D721Med (cell line): ENCODE results near the gene CGB2.
A peak's percentile ranks its signal among the peaks of the same experiment; 100 is the strongest.

Experiments
- DNase-seq: peaks from one replicate; pipeline ENCODE4 v3.0.0; 2011; ENCODE audit warnings: low spot score; ENCODE audit not compliant: insufficient read length
- FAIRE-seq: peaks from 2 replicates; lab custom pipeline; 2011; peaks lifted over from hg19 to GRCh38; lab: Jason Lieb, UNC
- TF ChIP-seq, protein P1 (sequence below): IDR thresholded peaks from 2 replicates; pipeline ENCODE4 v1.5.1; 2012; ENCODE audit warnings: mild to moderate bottlenecking, control low read depth; ENCODE audit not compliant: insufficient read depth; ENCODE audit errors: missing control alignments

The CGB2 gene

GRCh38 chr19:49064029-49064629 is 32.4 kb downstream of the CGB2 start:
- DNase-seq (peak; percentile 11), FAIRE-seq (no peak)
- TF ChIP-seq, protein P1, sequence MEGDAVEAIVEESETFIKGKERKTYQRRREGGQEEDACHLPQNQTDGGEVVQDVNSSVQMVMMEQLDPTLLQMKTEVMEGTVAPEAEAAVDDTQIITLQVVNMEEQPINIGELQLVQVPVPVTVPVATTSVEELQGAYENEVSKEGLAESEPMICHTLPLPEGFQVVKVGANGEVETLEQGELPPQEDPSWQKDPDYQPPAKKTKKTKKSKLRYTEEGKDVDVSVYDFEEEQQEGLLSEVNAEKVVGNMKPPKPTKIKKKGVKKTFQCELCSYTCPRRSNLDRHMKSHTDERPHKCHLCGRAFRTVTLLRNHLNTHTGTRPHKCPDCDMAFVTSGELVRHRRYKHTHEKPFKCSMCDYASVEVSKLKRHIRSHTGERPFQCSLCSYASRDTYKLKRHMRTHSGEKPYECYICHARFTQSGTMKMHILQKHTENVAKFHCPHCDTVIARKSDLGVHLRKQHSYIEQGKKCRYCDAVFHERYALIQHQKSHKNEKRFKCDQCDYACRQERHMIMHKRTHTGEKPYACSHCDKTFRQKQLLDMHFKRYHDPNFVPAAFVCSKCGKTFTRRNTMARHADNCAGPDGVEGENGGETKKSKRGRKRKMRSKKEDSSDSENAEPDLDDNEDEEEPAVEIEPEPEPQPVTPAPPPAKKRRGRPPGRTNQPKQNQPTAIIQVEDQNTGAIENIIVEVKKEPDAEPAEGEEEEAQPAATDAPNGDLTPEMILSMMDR = no peak

DNA sequence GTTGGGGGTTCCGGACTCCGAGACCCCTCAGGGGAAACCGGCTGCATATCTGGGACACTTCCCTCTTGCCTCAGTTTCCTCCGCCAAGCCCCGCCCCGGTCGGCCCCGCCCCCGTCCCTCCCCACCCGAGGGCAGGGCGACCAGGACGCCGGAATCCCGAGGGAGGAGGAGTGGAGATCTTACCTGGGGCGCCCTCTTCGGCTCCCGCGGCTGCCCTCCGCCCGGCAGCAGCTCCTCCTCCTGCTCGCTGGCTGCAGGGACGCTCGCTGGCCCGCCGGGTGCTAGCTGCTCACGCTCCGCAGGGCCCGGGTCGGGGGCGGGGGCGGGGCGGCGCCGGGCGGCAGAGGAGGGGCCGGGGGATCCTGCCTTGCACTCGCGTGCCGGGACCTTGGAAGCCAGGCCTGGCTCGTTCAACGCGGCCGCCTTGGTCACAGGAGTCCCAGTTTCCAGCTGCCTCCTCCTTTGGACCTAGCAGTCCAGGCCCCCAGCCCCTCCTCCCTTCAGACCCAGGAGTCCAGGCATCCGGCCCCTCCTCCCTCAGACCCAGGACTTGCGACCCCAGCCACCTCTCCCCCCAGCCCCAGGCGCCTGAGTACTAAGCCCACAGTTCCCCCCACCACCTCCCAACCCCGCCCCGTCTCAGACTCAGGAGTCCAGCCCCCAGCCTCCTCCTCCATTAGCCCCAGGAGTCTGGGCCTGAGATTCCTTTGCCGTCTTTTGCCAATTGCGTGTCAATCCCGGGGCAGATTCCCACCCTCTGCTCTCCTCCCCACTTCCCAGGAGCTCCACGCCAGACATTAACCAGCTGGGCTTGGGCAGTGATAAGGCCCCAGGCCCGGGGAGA is 33.3 kb downstream of the CGB2 start, which contains the start of gene NTF4:
Gene NTF4, minus strand, starts transcription at position 51 of the 844 bp plus-strand sequence. CDS start 2,821 bp downstream, outside the sequence.
- TF ChIP-seq, protein P1 = no peak
- FAIRE-seq (no peak), DNase-seq (peak; percentile 20)

GRCh38 chr19:49065905-49066512 is 34.3 kb downstream of the CGB2 start:
- TF ChIP-seq, protein P1 = no peak
- DNase-seq (no peak), FAIRE-seq (no peak)

DNA sequence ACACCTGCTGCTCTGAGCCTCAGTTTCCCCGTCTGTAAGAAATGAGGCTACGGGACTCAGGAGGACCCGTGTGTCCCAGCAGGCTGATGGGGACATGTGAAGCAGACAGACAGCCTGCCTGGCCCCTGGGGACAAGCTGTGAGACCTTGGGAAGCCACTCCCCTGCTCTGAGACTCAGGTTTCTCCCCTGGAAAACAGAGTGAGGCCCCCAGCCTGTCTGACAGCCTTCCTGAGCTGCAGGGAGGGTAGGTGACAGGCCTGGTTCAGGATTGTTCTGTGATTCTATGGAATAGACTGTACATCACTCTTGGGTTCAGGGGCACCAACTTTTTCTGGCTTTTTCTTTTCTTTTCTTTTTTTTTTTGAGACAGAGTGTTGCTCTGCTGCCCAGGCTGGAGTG is 35.9 kb downstream of the CGB2 start:
- no peak for FAIRE-seq
- TF ChIP-seq, protein P1 = no peak
- no peak for DNase-seq

GRCh38 chr19:49069026-49069425 is 37.3 kb downstream of the CGB2 start:
- no peak for DNase-seq
- FAIRE-seq = no peak
- TF ChIP-seq, protein P1 = no peak

- no peak for FAIRE-seq
Observed at GRCh38 chr19:49070416-49070815, 38.7 kb downstream of the CGB2 start.

More at GRCh38 chr19:49070416-49070815, 38.7 kb downstream of the CGB2 start:
- TF ChIP-seq, protein P1 = no peak
- no peak for DNase-seq
